H1 (cell line): ENCODE data around the gene TMEM131L. TPM values are rescaled to one million over a fixed set of nuclear protein-coding genes. Genes with fewer than 3 reads are reported as not detected.

ENCODE experiments used
- CTCF ChIA-PET: fragments of 300-600 bp; sonication (Branson Sonifier 250); formaldehyde crosslinking; loops from one replicate; lab custom pipeline; 2021; ENCODE audit not compliant: partially characterized antibody; lab: Charles Lee
- POLR2A ChIA-PET: fragments of 300-600 bp; sonication (Branson Sonifier 250); formaldehyde crosslinking; loops from one replicate; lab custom pipeline; 2021; ENCODE audit warnings: inconsistent platforms; ENCODE audit not compliant: partially characterized antibody; lab: Charles Lee
- DNase-seq, 2 experiments: peaks; one replicate each; pipeline versions ENCODE4 v3.0.0 to v3.0.0-alpha.2; 2010 to 2022; ENCODE audit warnings: low spot score in 2 of 2, low read depth in 1 of 2, mixed read lengths in 1 of 2
- FAIRE-seq: peaks from 2 replicates; lab custom pipeline; 2011; peaks lifted over from hg19 to GRCh38; lab: Jason Lieb, UNC
- H2AFZ ChIP-seq: 2 replicates; pipeline ENCODE4 v1.8.1; 2012; ENCODE audit warnings: low read length, inconsistent platforms
- H2AK5ac ChIP-seq: 2 replicates; pipeline ENCODE4 v1.6.1; 2013; ENCODE audit warnings: low read depth, low read length
- H2BK120ac ChIP-seq: replicated peaks from 2 replicates; pipeline ENCODE3; 2013; ENCODE audit warnings: low read depth, low read length, inconsistent platforms
- H2BK12ac ChIP-seq: 2 replicates; pipeline ENCODE4 v1.6.1; 2013; ENCODE audit warnings: low read depth, low read length
- H2BK15ac ChIP-seq: 2 replicates; pipeline ENCODE4 v1.6.1; 2013; ENCODE audit warnings: low read length
- H2BK20ac ChIP-seq: 2 replicates; pipeline ENCODE4 v1.6.1; 2013; ENCODE audit warnings: low read length
- H2BK5ac ChIP-seq: 2 replicates; pipeline ENCODE4 v1.6.1; 2013; ENCODE audit warnings: low read depth, low read length
- H3K14ac ChIP-seq: 2 replicates; pipeline ENCODE4 v1.6.1; 2013; ENCODE audit warnings: inconsistent platforms; ENCODE audit not compliant: insufficient read length
- H3K18ac ChIP-seq: 2 replicates; pipeline ENCODE4 v1.6.1; 2013; ENCODE audit warnings: low read length; ENCODE audit errors: extremely low read depth
- H3K23ac ChIP-seq: 2 replicates; pipeline ENCODE4 v1.6.1; 2013; ENCODE audit warnings: inconsistent platforms; ENCODE audit not compliant: insufficient read length
- H3K23me2 ChIP-seq: 2 replicates; pipeline ENCODE4 v1.6.1; 2013; ENCODE audit warnings: low read depth, low read length
- H3K27ac ChIP-seq: 2 replicates; pipeline ENCODE4 v1.6.1; 2011; ENCODE audit warnings: low read depth, low read length, inconsistent platforms
- H3K27me3 ChIP-seq, 4 experiments: replicated peaks in 1 of 4; 1 replicate in 1 of 4; 2 replicates in 3 of 4; pipeline versions ENCODE4 v1.6.1 to v1.8.1; 2011 to 2013; ENCODE audit warnings: low read length in 3 of 4, mild to moderate bottlenecking in 3 of 4, inconsistent platforms in 2 of 4, mixed read lengths in 2 of 4, moderate library complexity in 1 of 4; ENCODE audit not compliant: control insufficient read depth in 3 of 4, insufficient read depth in 3 of 4; ENCODE audit errors: extremely low read depth in 1 of 4
- H3K36me3 ChIP-seq, 4 experiments: 2 replicates each; pipeline versions ENCODE4 v1.6.1 to v1.8.1; 2011 to 2013; ENCODE audit warnings: mild to moderate bottlenecking in 4 of 4, low read length in 3 of 4, moderate library complexity in 2 of 4, control low read depth in 1 of 4, inconsistent platforms in 1 of 4; ENCODE audit not compliant: insufficient read depth in 4 of 4, control insufficient read depth in 2 of 4
- H3K4ac ChIP-seq: replicated peaks from 2 replicates; pipeline ENCODE3; 2013; ENCODE audit warnings: low read length, low read depth, mixed read lengths, inconsistent platforms; ENCODE audit not compliant: insufficient read length
- H3K4me1 ChIP-seq, 4 experiments: replicated peaks in 1 of 4; 1 replicate in 1 of 4; 2 replicates in 3 of 4; pipeline versions ENCODE4 v1.6.1 to v1.8.1; 2011 to 2013; ENCODE audit warnings: low read length in 3 of 4, inconsistent platforms in 2 of 4, mixed read lengths in 1 of 4; ENCODE audit not compliant: insufficient read depth in 4 of 4, control insufficient read depth in 3 of 4
- H3K4me2 ChIP-seq, 2 experiments: 2 replicates each; pipeline versions ENCODE4 v1.6.1 to v1.8.1; 2011 to 2013; ENCODE audit warnings: low read depth in 2 of 2, low read length in 2 of 2, control low read depth in 1 of 2, inconsistent platforms in 1 of 2, mild to moderate bottlenecking in 1 of 2; ENCODE audit not compliant: insufficient read depth in 1 of 2
- H3K4me3 ChIP-seq, 4 experiments: fragments of 200-600, 300-600 bp in 1 of 4; sonication (generic), shearing (Covaris generic), sonication (Bioruptor Twin) in 1 of 4; 2 replicates each; pipeline versions ENCODE4 v1.5.1 to v1.8.1; 2011 to 2016; ENCODE audit warnings: low read length in 4 of 4, low read depth in 3 of 4, control low read depth in 2 of 4, inconsistent platforms in 2 of 4, mild to moderate bottlenecking in 2 of 4, mixed read lengths in 1 of 4, moderate library complexity in 1 of 4; ENCODE audit not compliant: insufficient read depth in 2 of 4; ENCODE audit errors: extremely low read depth in 1 of 4
- H3K56ac ChIP-seq: replicated peaks from 2 replicates; pipeline ENCODE3; 2013; ENCODE audit warnings: low read depth, mild to moderate bottlenecking, mixed read lengths, low read length, inconsistent platforms; ENCODE audit not compliant: insufficient read length
- H3K79me1 ChIP-seq: 2 replicates; pipeline ENCODE4 v1.6.1; 2013; ENCODE audit warnings: low read depth, low read length, control low read depth
- H3K79me2 ChIP-seq, 2 experiments: 2 replicates each; pipeline versions ENCODE4 v1.6.1 to v1.8.1; 2012 to 2013; ENCODE audit warnings: low read length in 2 of 2, mild to moderate bottlenecking in 2 of 2, inconsistent platforms in 1 of 2; ENCODE audit not compliant: insufficient read depth in 2 of 2, control insufficient read depth in 1 of 2
- H3K9ac ChIP-seq, 4 experiments: replicated peaks in 1 of 4; 1 replicate in 1 of 4; 2 replicates in 3 of 4; pipeline versions ENCODE4 v1.6.1 to v1.8.1; 2011 to 2013; ENCODE audit warnings: low read depth in 3 of 4, low read length in 3 of 4, control low read depth in 2 of 4, mild to moderate bottlenecking in 2 of 4, moderate library complexity in 2 of 4, inconsistent platforms in 1 of 4; ENCODE audit errors: extremely low read depth in 1 of 4
- H3K9me3 ChIP-seq, 2 experiments: 2 replicates each; pipeline versions ENCODE4 v1.6.1 to v1.8.1; 2012 to 2013; ENCODE audit warnings: mild to moderate bottlenecking in 2 of 2, moderate library complexity in 2 of 2, control low read depth in 1 of 2, inconsistent platforms in 1 of 2, low read depth in 1 of 2, low read length in 1 of 2, mixed read lengths in 1 of 2; ENCODE audit not compliant: insufficient read depth in 2 of 2
- H4K20me1 ChIP-seq, 2 experiments: replicated peaks in 1 of 2; 2 replicates each; pipeline versions ENCODE3 to v1.8.1; 2011 to 2013; ENCODE audit warnings: inconsistent platforms in 2 of 2, low read length in 2 of 2, mild to moderate bottlenecking in 1 of 2; ENCODE audit not compliant: insufficient read depth in 2 of 2, control insufficient read depth in 1 of 2
- H4K5ac ChIP-seq: 2 replicates; pipeline ENCODE4 v1.6.1; 2013; ENCODE audit warnings: low read length, low read depth, mixed read lengths, inconsistent platforms; ENCODE audit not compliant: insufficient read length
- H4K8ac ChIP-seq: 2 replicates; pipeline ENCODE4 v1.8.0; 2013; ENCODE audit warnings: mild to moderate bottlenecking, moderate library complexity, low read length, inconsistent platforms; ENCODE audit not compliant: insufficient read depth; ENCODE audit errors: extremely low read depth
- H4K91ac ChIP-seq: replicated peaks from 2 replicates; pipeline ENCODE3; 2013; ENCODE audit warnings: low read length, mixed read lengths, inconsistent platforms; ENCODE audit not compliant: insufficient read length
- BCL11A ChIP-seq, 2 experiments: IDR thresholded peaks; one replicate each; pipeline ENCODE4 v1.6.1; 2011; ENCODE audit warnings: low read depth in 2 of 2, low read length in 2 of 2, mild to moderate bottlenecking in 2 of 2
- CBX5 ChIP-seq: fragments of 300-800, 300-1000 bp; sonication (generic); IDR thresholded peaks from 2 replicates; pipeline ENCODE4 v1.7.1; 2016; ENCODE audit warnings: antibody characterized with exemption, low read length, low read depth
- EGR1 ChIP-seq: IDR thresholded peaks from 2 replicates; pipeline ENCODE4 v1.6.1; 2011; ENCODE audit warnings: low read depth, low read length, borderline replicate concordance
- RBBP5 ChIP-seq: IDR thresholded peaks from 2 replicates; pipeline ENCODE4 v1.7.1; 2012; ENCODE audit warnings: low read depth, mild to moderate bottlenecking, inconsistent platforms, low read length, moderate library complexity, borderline replicate concordance
- RFX5 ChIP-seq: IDR thresholded peaks from 2 replicates; pipeline ENCODE4 v1.6.1; 2011; ENCODE audit warnings: low read depth, low read length, improper control_type of control experiment, borderline replicate concordance
- SP2 ChIP-seq: IDR thresholded peaks from 2 replicates; pipeline ENCODE4 v1.6.1; 2012; ENCODE audit warnings: mild to moderate bottlenecking, low read length, inconsistent platforms
- WGBS, 2 experiments: shearing (Covaris generic) in 1 of 2; methylation state at CpG; one replicate each; pipeline versions ENCODE4 v1.1.6 to v1.1.7; 2013 to 2015; ENCODE audit warnings: low lambda C conversion rate in 2 of 2, mixed read lengths in 2 of 2, inconsistent platforms in 1 of 2, low coverage in 1 of 2, missing lambda C conversion rate in 1 of 2; ENCODE audit not compliant: insufficient replicate concordance in 2 of 2, insufficient coverage in 1 of 2, insufficient read length in 1 of 2; ENCODE audit errors: extremely low coverage in 1 of 2, missing lambda C conversion rate in 1 of 2; 5-methylcytosine and 5-hydroxymethylcytosine counted together
- polyA plus RNA-seq, 7 experiments: library from polyadenylated mRNA; depleted of rRNA in 3 of 7; stranded (reverse) in 5 of 7; unstranded in 2 of 7; fragments of >200 nt in 5 of 7; fragments of 200-250 nt in 2 of 7; gene quantifications; 1 replicate in 5 of 7; 2 replicates in 1 of 7; 4 replicates in 1 of 7; pipeline versions ENCODE4 v1.2.1 to v1.2.3, GENCODE V29; 2011 to 2013; ENCODE audit warnings: missing spikeins in 2 of 7, mixed read lengths in 2 of 7
- total RNA-seq: library from RNA; stranded (reverse); fragmentation: NEBNext Ultra II Directional; extraction: Animal tissue kit (Norgen Biotek cat#: 25700); gene quantifications from 2 replicates; pipeline ENCODE4 v1.2.1, GENCODE V29; 2021
- TF ChIP-seq, protein P1 (sequence below): IDR thresholded peaks from 2 replicates; pipeline ENCODE4 v1.6.1; 2012; ENCODE audit warnings: low read length, inconsistent platforms
- TF ChIP-seq, protein P2 (sequence below): IDR thresholded peaks from 2 replicates; pipeline ENCODE4 v1.6.1; 2011; ENCODE audit warnings: low read length, improper control_type of control experiment

TMEM131L gene
- total and polyA plus RNA-seq, 2 of the 8 experiments (the other 6 are each of a cell fraction or from before 2014, with no cell fraction given): 14.3 to 26.1 TPM

DNA sequence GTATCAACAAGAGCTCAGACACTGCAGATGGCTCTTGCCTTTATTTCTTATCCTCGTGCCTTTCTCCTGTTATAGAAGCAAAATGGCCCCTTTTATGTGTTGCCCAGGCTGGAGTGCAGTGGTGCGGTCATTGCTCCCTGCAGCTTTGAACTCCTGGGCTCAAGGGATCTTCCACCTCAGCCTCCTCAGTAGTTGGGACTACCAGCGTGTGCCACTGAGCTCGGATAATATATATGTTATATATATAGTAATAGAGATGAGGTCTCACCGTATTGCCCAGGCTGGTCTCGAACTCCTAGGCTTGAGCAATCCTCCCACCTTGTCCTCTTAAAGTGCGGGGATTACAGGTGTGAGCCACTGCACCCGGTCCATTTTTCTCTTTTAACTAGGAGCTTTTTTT lies 79.7 kb downstream of the TMEM131L start:
- H3K23ac ChIP-seq: no peak overlapping the region
- H3K23me2 ChIP-seq: no peaks in the 10 kb centered on the region
- ChIA-PET CTCF (interaction anchor here (0.9 to 8.7 kb wide), 3 partner anchors 13 to 229 kb away, joined by 3 to 78 read pairs (median 6); no protein-coding TSS in a partner anchor), POLR2A (interaction anchor here (0.6 kb wide), 1 partner anchor 15 kb away, joined by 3 read pairs; no protein-coding TSS in a partner anchor)
- FAIRE-seq: no peak
- H2BK5ac ChIP-seq: no peak overlapping the region
- H2BK120ac ChIP-seq: no peak overlapping the region
- peaks cover 0 to 23% of the 10 kb centered on the region in 2 experiments; a peak in 2 of 4 replicates for H3K79me2 ChIP-seq
- 96% methylated on average over 8 of the region's 8 CpGs; no CpG with 5 or more reads in 1 of the 2 experiments for WGBS, 2 experiments
- no peak for DNase-seq
- H3K4me2 ChIP-seq: no peak overlapping the region
- no peak overlapping the region for H2BK20ac ChIP-seq
- no peaks in the 10 kb centered on the region for H3K36me3 ChIP-seq
- H2BK15ac ChIP-seq: no peak overlapping the region
- H3K14ac ChIP-seq: no peak overlapping the region
- H4K20me1 ChIP-seq: no peaks in the 10 kb centered on the region
- no peak overlapping the region for H2AK5ac ChIP-seq
- H3K56ac ChIP-seq: no peak overlapping the region
- H3K27ac ChIP-seq: no peak overlapping the region
- H4K5ac ChIP-seq: no peak overlapping the region
- no peak overlapping the region for H4K8ac ChIP-seq
- no peak overlapping the region for H2AFZ ChIP-seq
- no peaks in the 10 kb centered on the region for H3K9me3 ChIP-seq
- H3K4me3 ChIP-seq: no peak overlapping the region
- peaks cover 0 to 5% (median 2%) of the 10 kb centered on the region in 4 experiments; a peak in 6 of 7 replicates for H3K4me1 ChIP-seq
- H3K18ac ChIP-seq: no peak overlapping the region
- H3K79me1 ChIP-seq: peaks cover 6% of the 10 kb centered on the region; the same call in 1 of the 2 replicates
- no peak overlapping the region for H2BK12ac ChIP-seq
- no peak overlapping the region for H4K91ac ChIP-seq
- H3K27me3 ChIP-seq: no peaks in the 10 kb centered on the region
- H3K4ac ChIP-seq: no peak overlapping the region
- H3K9ac ChIP-seq: no peak overlapping the region
- TF ChIP-seq SP2 (no peak), CBX5 (no peak), EGR1 (no peak), RBBP5 (no peak), BCL11A (IDR thresholded peaks at IDR 0.05; ENCODE audit: low read depth in 2 of 2, low read length in 2 of 2) (no peak), RFX5 (no peak)
- TF ChIP-seq, protein P1, sequence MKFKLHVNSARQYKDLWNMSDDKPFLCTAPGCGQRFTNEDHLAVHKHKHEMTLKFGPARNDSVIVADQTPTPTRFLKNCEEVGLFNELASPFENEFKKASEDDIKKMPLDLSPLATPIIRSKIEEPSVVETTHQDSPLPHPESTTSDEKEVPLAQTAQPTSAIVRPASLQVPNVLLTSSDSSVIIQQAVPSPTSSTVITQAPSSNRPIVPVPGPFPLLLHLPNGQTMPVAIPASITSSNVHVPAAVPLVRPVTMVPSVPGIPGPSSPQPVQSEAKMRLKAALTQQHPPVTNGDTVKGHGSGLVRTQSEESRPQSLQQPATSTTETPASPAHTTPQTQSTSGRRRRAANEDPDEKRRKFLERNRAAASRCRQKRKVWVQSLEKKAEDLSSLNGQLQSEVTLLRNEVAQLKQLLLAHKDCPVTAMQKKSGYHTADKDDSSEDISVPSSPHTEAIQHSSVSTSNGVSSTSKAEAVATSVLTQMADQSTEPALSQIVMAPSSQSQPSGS: no peak
- TF ChIP-seq, protein P2, sequence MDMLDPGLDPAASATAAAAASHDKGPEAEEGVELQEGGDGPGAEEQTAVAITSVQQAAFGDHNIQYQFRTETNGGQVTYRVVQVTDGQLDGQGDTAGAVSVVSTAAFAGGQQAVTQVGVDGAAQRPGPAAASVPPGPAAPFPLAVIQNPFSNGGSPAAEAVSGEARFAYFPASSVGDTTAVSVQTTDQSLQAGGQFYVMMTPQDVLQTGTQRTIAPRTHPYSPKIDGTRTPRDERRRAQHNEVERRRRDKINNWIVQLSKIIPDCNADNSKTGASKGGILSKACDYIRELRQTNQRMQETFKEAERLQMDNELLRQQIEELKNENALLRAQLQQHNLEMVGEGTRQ: no peak
